KOPT-K1 (cell line): Measurements from ENCODE around the gene PEBP1.

Experiments
- H3K27ac ChIP-seq: fragments of 200-600 bp; sonication (generic); 2 replicates; pipeline ENCODE4 v1.5.1; 2016; ENCODE audit warnings: antibody characterized with exemption, mild to moderate bottlenecking, low read depth, low read length; ENCODE audit not compliant: poor library complexity, severe bottlenecking
- H3K36me3 ChIP-seq: fragments of 200-600 bp; sonication (generic); 2 replicates; pipeline ENCODE4 v1.5.1; 2017; ENCODE audit warnings: antibody characterized with exemption, mild to moderate bottlenecking, low read length, moderate library complexity; ENCODE audit not compliant: insufficient read depth
- H3K9me3 ChIP-seq: fragments of 200-600 bp; sonication (generic); 2 replicates; pipeline ENCODE4 v1.5.1; 2017; ENCODE audit warnings: antibody characterized with exemption, low read length, mild to moderate bottlenecking; ENCODE audit not compliant: insufficient read depth, poor library complexity, severe bottlenecking

PEBP1 gene

GRCh38 chr12:118151755-118152154, 15.8 kb downstream of the PEBP1 start:
- Histone ChIP-seq H3K36me3 (peaks cover 81% of the 10 kb centered on the region), H3K27ac (no peak overlapping the region), H3K9me3 (no peaks in the 10 kb centered on the region)

- H3K27ac ChIP-seq, result no peak overlapping the region
- no peaks in the 10 kb centered on the region for H3K9me3 ChIP-seq
- H3K36me3 ChIP-seq, result peaks cover 73% of the 10 kb centered on the region
Measured at GRCh38 chr12:118160536-118160935, 24.6 kb downstream of the PEBP1 start.

- H3K36me3 ChIP-seq, result peaks cover 65% of the 10 kb centered on the region
- no peak overlapping the region for H3K27ac ChIP-seq
- H3K9me3 ChIP-seq, result no peaks in the 10 kb centered on the region
Measured at GRCh38 chr12:118164798-118165486, 29.0 kb downstream of the PEBP1 start.

- peaks cover 65% of the 10 kb centered on the region for H3K36me3 ChIP-seq
- H3K27ac ChIP-seq, result no peak overlapping the region
Measured at GRCh38 chr12:118166946-118167345, 31.0 kb downstream of the PEBP1 start.

GRCh38 chr12:118175823-118176447, 40.0 kb downstream of the PEBP1 start:
- Histone ChIP-seq H3K36me3 (peaks cover 90% of the 10 kb centered on the region), H3K27ac (no peak overlapping the region), H3K9me3 (no peaks in the 10 kb centered on the region)

More at GRCh38 chr12:118166946-118167345, 31.0 kb downstream of the PEBP1 start:
- H3K9me3 ChIP-seq, result no peaks in the 10 kb centered on the region

- H3K27ac ChIP-seq, result no peak overlapping the region
- H3K36me3 ChIP-seq, result peaks cover 43% of the 10 kb centered on the region
- H3K9me3 ChIP-seq, result no peaks in the 10 kb centered on the region
Measured at GRCh38 chr12:118183155-118183554, 47.2 kb downstream of the PEBP1 start.

GRCh38 chr12:118183711-118184110, 47.8 kb downstream of the PEBP1 start:
- Histone ChIP-seq H3K27ac (no peak overlapping the region), H3K36me3 (peaks cover 43% of the 10 kb centered on the region), H3K9me3 (no peaks in the 10 kb centered on the region)

- Histone ChIP-seq H3K9me3 (no peaks in the 10 kb centered on the region), H3K36me3 (peaks cover 45% of the 10 kb centered on the region), H3K27ac (no peak overlapping the region)
Measured at GRCh38 chr12:118185602-118186397, 49.9 kb downstream of the PEBP1 start.

- H3K27ac ChIP-seq, result no peak overlapping the region
- peaks cover 52% of the 10 kb centered on the region for H3K36me3 ChIP-seq
- H3K9me3 ChIP-seq, result no peaks in the 10 kb centered on the region
Measured at GRCh38 chr12:118187751-118188435, 52.0 kb downstream of the PEBP1 start.

- Histone ChIP-seq H3K36me3 (peaks cover 62% of the 10 kb centered on the region), H3K9me3 (no peaks in the 10 kb centered on the region), H3K27ac (no peak overlapping the region)
Measured at GRCh38 chr12:118188690-118189371, 52.9 kb downstream of the PEBP1 start.

GRCh38 chr12:118189741-118190191, 53.8 kb downstream of the PEBP1 start:
- Histone ChIP-seq H3K9me3 (no peaks in the 10 kb centered on the region), H3K36me3 (peaks cover 66% of the 10 kb centered on the region), H3K27ac (no peak overlapping the region)

GRCh38 chr12:118190266-118190665, 54.3 kb downstream of the PEBP1 start:
- Histone ChIP-seq H3K36me3 (peaks cover 67% of the 10 kb centered on the region), H3K9me3 (no peaks in the 10 kb centered on the region), H3K27ac (no peak overlapping the region)

GRCh38 chr12:118193477-118193876, 57.6 kb downstream of the PEBP1 start:
- no peaks in the 10 kb centered on the region for H3K9me3 ChIP-seq
- H3K27ac ChIP-seq, result no peak overlapping the region
- H3K36me3 ChIP-seq, result peaks cover 74% of the 10 kb centered on the region

GRCh38 chr12:118193958-118194357, 58.0 kb downstream of the PEBP1 start:
- H3K9me3 ChIP-seq, result no peaks in the 10 kb centered on the region
- H3K36me3 ChIP-seq, result peaks cover 74% of the 10 kb centered on the region
- no peak overlapping the region for H3K27ac ChIP-seq
